HG03442 (cell line): Measurements from ENCODE around the gene EGFR.
"Not testable (repeated sequence)": the region's sequence is repeated elsewhere in the genome, so short reads cannot be mapped to it uniquely, and the experiment has no call there.

Experiments
- ATAC-seq: cut with Tn5 transposase; IDR thresholded peaks from one replicate; pipeline ENCODE4 v1.9.1; 2021; ENCODE audit warnings: mild to moderate bottlenecking, moderate library complexity; ENCODE audit not compliant: unreplicated experiment

Gene EGFR

GRCh38 chr7:55164527-55164926 is 145.7 kb downstream of the EGFR start:
- no peak for ATAC-seq

- ATAC-seq = no peak
Observed at GRCh38 chr7:55165176-55165861, 146.5 kb downstream of the EGFR start.

- not testable (repeated sequence) for ATAC-seq
Observed at GRCh38 chr7:55167296-55167695, 148.5 kb downstream of the EGFR start.

- ATAC-seq = no peak
Observed at GRCh38 chr7:55170335-55171069, 151.7 kb downstream of the EGFR start.

GRCh38 chr7:55171157-55171556 is 152.3 kb downstream of the EGFR start:
- no peak for ATAC-seq

GRCh38 chr7:55172161-55172560 is 153.3 kb downstream of the EGFR start:
- ATAC-seq = no peak

GRCh38 chr7:55172881-55173609 is 154.2 kb downstream of the EGFR start:
- ATAC-seq = no peak

- no peak for ATAC-seq
Observed at GRCh38 chr7:55173671-55174070, 154.9 kb downstream of the EGFR start.

- ATAC-seq = no peak
Observed at GRCh38 chr7:55174456-55174855, 155.6 kb downstream of the EGFR start.

GRCh38 chr7:55174856-55175255 is 156.0 kb downstream of the EGFR start:
- no peak for ATAC-seq

- ATAC-seq = no peak
Observed at GRCh38 chr7:55177068-55177530, 158.3 kb downstream of the EGFR start.

GRCh38 chr7:55177589-55178261 is 158.9 kb downstream of the EGFR start:
- ATAC-seq = no peak

- no peak for ATAC-seq
Observed at GRCh38 chr7:55178292-55178862, 159.6 kb downstream of the EGFR start.

GRCh38 chr7:55178863-55179773 is 160.3 kb downstream of the EGFR start:
- no peak for ATAC-seq

GRCh38 chr7:55179931-55180682 is 161.3 kb downstream of the EGFR start:
- no peak for ATAC-seq

- no peak for ATAC-seq
Observed at GRCh38 chr7:55180963-55181542, 162.2 kb downstream of the EGFR start.

GRCh38 chr7:55181762-55182161 is 162.9 kb downstream of the EGFR start:
- ATAC-seq = no peak

GRCh38 chr7:55183897-55184296 is 165.1 kb downstream of the EGFR start:
- no peak for ATAC-seq

GRCh38 chr7:55185321-55185802 is 166.5 kb downstream of the EGFR start:
- no peak for ATAC-seq
